WTC11 (cell line): ENCODE measurements around the gene TNFSF11. TPM values are rescaled to one million over a fixed set of nuclear protein-coding genes. Genes with fewer than 3 reads are reported as not detected.

Source experiments
- ATAC-seq: fragments of 200-7000 bp; cut with Tn5 transposase; 2 replicates; pipeline ENCODE4 v1.10.0; 2021; ENCODE audit warnings: mild to moderate bottlenecking, moderate library complexity
- CTCF ChIA-PET: fragments of 300-600 bp; sonication (Branson Sonifier 250); formaldehyde crosslinking; loops from one replicate; lab custom pipeline; 2021; ENCODE audit warnings: antibody characterized with exemption; lab: Charles Lee
- POLR2A ChIA-PET: fragments of 350-600 bp; sonication (Branson Sonifier 250); formaldehyde crosslinking; loops from one replicate; lab custom pipeline; 2021; ENCODE audit warnings: antibody characterized with exemption; lab: Charles Lee
- DNase-seq: peaks from one replicate; pipeline ENCODE4 v3.0.0; 2021; ENCODE audit warnings: low spot score
- H3K27ac Mint-ChIP-seq: 2 replicates; pipeline ENCODE4 v1.8.0; 2021; ENCODE audit warnings: mixed read lengths
- H3K27me3 Mint-ChIP-seq: 2 replicates; pipeline ENCODE4 v1.8.0; 2021; ENCODE audit warnings: low read depth, mild to moderate bottlenecking, moderate library complexity, mixed read lengths
- H3K36me3 Mint-ChIP-seq: 2 replicates; pipeline ENCODE4 v1.8.0; 2021; ENCODE audit warnings: mixed read lengths
- H3K4me1 Mint-ChIP-seq: 2 replicates; pipeline ENCODE4 v1.8.0; 2022; ENCODE audit warnings: mixed read lengths
- H3K4me3 Mint-ChIP-seq: 2 replicates; pipeline ENCODE4 v1.8.0; 2021; ENCODE audit warnings: mild to moderate bottlenecking, moderate library complexity, mixed read lengths
- H3K9me3 Mint-ChIP-seq: 2 replicates; pipeline ENCODE4 v1.8.0; 2021; ENCODE audit warnings: mixed read lengths
- ATF1 ChIP-seq: sonication (generic); formaldehyde crosslinking; IDR thresholded peaks from 2 replicates; pipeline ENCODE4 v1.8.1; 2023; ENCODE audit warnings: mild to moderate bottlenecking, moderate library complexity, missing genetic modification reagents
- CDX4 ChIP-seq: fragments of 250-450 bp; sonication (Bioruptor Pico); IDR thresholded peaks from 2 replicates; pipeline ENCODE4 v1.9.0; 2021; ENCODE audit warnings: moderate library complexity, mild to moderate bottlenecking, inconsistent platforms, borderline replicate concordance
- CREB1 ChIP-seq: sonication (generic); formaldehyde crosslinking; IDR thresholded peaks from 2 replicates; pipeline ENCODE4 v1.8.0; 2023; ENCODE audit warnings: mild to moderate bottlenecking, missing genetic modification reagents
- ESRRA ChIP-seq: sonication (generic); formaldehyde crosslinking; IDR thresholded peaks from 2 replicates; pipeline ENCODE4 v1.8.1; 2022; ENCODE audit warnings: mild to moderate bottlenecking, missing genetic modification reagents, borderline replicate concordance
- ETV6 ChIP-seq: sonication (generic); formaldehyde crosslinking; IDR thresholded peaks from 2 replicates; pipeline ENCODE4 v1.8.1; 2022; ENCODE audit warnings: mild to moderate bottlenecking, missing genetic modification reagents
- GRHL2 ChIP-seq: fragments of 250-450 bp; sonication (Bioruptor Pico); IDR thresholded peaks from 2 replicates; pipeline ENCODE4 v1.8.0; 2022; ENCODE audit warnings: mild to moderate bottlenecking, moderate library complexity; ENCODE audit not compliant: insufficient replicate concordance, severe bottlenecking
- KAT7 ChIP-seq: sonication (generic); formaldehyde crosslinking; IDR thresholded peaks from 2 replicates; pipeline ENCODE4 v1.8.1; 2023; ENCODE audit warnings: missing genetic modification reagents, mild to moderate bottlenecking, borderline replicate concordance
- SMAD4 ChIP-seq: sonication (generic); formaldehyde crosslinking; IDR thresholded peaks from 2 replicates; pipeline ENCODE4 v1.8.0; 2022; ENCODE audit warnings: mild to moderate bottlenecking, missing genetic modification reagents
- ZNF281 ChIP-seq: sonication (generic); formaldehyde crosslinking; IDR thresholded peaks from 2 replicates; pipeline ENCODE4 v1.8.0; 2023; ENCODE audit warnings: mild to moderate bottlenecking, missing genetic modification reagents
- ZNF396 ChIP-seq: fragments of 250-450 bp; sonication (Bioruptor Pico); IDR thresholded peaks from 2 replicates; pipeline ENCODE4 v1.8.0; 2021; ENCODE audit warnings: mild to moderate bottlenecking, moderate library complexity, borderline replicate concordance
- total RNA-seq: library from RNA; stranded (reverse); gene quantifications from 3 replicates; pipeline ENCODE4 v1.2.3, GENCODE V29; 2021
- TF ChIP-seq, protein P1 (sequence below): sonication (generic); formaldehyde crosslinking; IDR thresholded peaks from 2 replicates; pipeline ENCODE4 v1.8.0; 2022; ENCODE audit warnings: mild to moderate bottlenecking, missing genetic modification reagents
- TF ChIP-seq, protein P2 (sequence below): sonication (generic); formaldehyde crosslinking; IDR thresholded peaks from 2 replicates; pipeline ENCODE4 v1.8.0; 2022; ENCODE audit warnings: mild to moderate bottlenecking, missing genetic modification reagents
- TF ChIP-seq, protein P3 (sequence below): fragments of 250-450 bp; sonication (Bioruptor Pico); IDR thresholded peaks from 2 replicates; pipeline ENCODE4 v1.9.0; 2021; ENCODE audit warnings: mild to moderate bottlenecking
- TF ChIP-seq, protein P4 (sequence below): sonication (generic); formaldehyde crosslinking; IDR thresholded peaks from 2 replicates; pipeline ENCODE4 v1.8.0; 2023; ENCODE audit warnings: missing genetic modification reagents, mild to moderate bottlenecking, borderline replicate concordance
- TF ChIP-seq, protein P5 (sequence below): sonication (generic); formaldehyde crosslinking; IDR thresholded peaks from 2 replicates; pipeline ENCODE4 v1.8.1; 2023; ENCODE audit warnings: mild to moderate bottlenecking, missing genetic modification reagents, borderline replicate concordance
- TF ChIP-seq, protein P6 (sequence below): fragments of 200-600 bp; IDR thresholded peaks from 2 replicates; pipeline ENCODE4 v1.8.0; 2022; ENCODE audit warnings: antibody characterized with exemption

The TNFSF11 gene
- total RNA-seq, 1 experiment from 2014 or later, result 6.1 TPM

DNA sequence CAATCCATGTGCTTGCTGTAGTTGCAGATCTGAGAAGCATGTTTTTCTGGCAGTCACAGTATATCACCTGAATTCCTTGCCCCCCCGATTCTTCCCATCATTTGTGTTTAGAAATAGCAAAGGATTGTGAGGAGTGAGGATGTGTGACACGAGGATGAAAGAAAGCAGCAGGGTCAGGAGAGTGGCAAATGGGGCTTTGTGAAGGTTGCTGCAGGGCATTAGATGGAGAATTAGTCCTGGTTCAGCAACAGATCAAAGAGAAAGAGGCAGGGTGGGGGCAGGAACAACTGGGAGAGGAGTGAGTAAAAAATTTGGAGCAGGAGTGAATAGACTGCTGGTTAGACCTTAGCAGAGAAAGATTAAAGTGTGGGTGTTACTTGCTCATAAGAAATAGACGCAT, 47.7 kb upstream of the TNFSF11 start:
- CTCF ChIA-PET, result no interaction called here
- Mint-ChIP-seq H3K27ac (no peak overlapping the region), H3K36me3 (peaks cover 2% of the 10 kb centered on the region; the same call in 1 of the 2 replicates), H3K4me1 (no peaks in the 10 kb centered on the region), H3K4me3 (no peak overlapping the region), H3K9me3 (peaks cover 24% of the 10 kb centered on the region), H3K27me3 (peaks cover 2% of the 10 kb centered on the region; the same call in 1 of the 2 replicates)
- ATAC-seq (no peak), DNase-seq (no peak)
- POLR2A ChIA-PET, result no interaction called here
- no peak for TF ChIP-seq ATF1 (CRISPR knock-in tag)
- TF ChIP-seq, protein P1, sequence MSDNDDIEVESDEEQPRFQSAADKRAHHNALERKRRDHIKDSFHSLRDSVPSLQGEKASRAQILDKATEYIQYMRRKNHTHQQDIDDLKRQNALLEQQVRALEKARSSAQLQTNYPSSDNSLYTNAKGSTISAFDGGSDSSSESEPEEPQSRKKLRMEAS (CRISPR knock-in tag), result no peak
- TF ChIP-seq ZNF396, result no peak
- TF ChIP-seq ZNF281, result no peak
- TF ChIP-seq SMAD4 (CRISPR knock-in tag), result no peak
- no peak for TF ChIP-seq GRHL2 (CRISPR knock-in tag)
- TF ChIP-seq, protein P2, sequence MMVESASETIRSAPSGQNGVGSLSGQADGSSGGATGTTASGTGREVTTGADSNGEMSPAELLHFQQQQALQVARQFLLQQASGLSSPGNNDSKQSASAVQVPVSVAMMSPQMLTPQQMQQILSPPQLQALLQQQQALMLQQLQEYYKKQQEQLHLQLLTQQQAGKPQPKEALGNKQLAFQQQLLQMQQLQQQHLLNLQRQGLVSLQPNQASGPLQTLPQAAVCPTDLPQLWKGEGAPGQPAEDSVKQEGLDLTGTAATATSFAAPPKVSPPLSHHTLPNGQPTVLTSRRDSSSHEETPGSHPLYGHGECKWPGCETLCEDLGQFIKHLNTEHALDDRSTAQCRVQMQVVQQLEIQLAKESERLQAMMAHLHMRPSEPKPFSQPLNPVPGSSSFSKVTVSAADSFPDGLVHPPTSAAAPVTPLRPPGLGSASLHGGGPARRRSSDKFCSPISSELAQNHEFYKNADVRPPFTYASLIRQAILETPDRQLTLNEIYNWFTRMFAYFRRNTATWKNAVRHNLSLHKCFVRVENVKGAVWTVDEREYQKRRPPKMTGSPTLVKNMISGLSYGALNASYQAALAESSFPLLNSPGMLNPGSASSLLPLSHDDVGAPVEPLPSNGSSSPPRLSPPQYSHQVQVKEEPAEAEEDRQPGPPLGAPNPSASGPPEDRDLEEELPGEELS (CRISPR knock-in tag), result no peak
- no peak for TF ChIP-seq CREB1
- TF ChIP-seq, protein P3, sequence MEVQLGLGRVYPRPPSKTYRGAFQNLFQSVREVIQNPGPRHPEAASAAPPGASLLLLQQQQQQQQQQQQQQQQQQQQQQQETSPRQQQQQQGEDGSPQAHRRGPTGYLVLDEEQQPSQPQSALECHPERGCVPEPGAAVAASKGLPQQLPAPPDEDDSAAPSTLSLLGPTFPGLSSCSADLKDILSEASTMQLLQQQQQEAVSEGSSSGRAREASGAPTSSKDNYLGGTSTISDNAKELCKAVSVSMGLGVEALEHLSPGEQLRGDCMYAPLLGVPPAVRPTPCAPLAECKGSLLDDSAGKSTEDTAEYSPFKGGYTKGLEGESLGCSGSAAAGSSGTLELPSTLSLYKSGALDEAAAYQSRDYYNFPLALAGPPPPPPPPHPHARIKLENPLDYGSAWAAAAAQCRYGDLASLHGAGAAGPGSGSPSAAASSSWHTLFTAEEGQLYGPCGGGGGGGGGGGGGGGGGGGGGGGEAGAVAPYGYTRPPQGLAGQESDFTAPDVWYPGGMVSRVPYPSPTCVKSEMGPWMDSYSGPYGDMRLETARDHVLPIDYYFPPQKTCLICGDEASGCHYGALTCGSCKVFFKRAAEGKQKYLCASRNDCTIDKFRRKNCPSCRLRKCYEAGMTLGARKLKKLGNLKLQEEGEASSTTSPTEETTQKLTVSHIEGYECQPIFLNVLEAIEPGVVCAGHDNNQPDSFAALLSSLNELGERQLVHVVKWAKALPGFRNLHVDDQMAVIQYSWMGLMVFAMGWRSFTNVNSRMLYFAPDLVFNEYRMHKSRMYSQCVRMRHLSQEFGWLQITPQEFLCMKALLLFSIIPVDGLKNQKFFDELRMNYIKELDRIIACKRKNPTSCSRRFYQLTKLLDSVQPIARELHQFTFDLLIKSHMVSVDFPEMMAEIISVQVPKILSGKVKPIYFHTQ (CRISPR knock-in tag), result no peak
- TF ChIP-seq, protein P4, sequence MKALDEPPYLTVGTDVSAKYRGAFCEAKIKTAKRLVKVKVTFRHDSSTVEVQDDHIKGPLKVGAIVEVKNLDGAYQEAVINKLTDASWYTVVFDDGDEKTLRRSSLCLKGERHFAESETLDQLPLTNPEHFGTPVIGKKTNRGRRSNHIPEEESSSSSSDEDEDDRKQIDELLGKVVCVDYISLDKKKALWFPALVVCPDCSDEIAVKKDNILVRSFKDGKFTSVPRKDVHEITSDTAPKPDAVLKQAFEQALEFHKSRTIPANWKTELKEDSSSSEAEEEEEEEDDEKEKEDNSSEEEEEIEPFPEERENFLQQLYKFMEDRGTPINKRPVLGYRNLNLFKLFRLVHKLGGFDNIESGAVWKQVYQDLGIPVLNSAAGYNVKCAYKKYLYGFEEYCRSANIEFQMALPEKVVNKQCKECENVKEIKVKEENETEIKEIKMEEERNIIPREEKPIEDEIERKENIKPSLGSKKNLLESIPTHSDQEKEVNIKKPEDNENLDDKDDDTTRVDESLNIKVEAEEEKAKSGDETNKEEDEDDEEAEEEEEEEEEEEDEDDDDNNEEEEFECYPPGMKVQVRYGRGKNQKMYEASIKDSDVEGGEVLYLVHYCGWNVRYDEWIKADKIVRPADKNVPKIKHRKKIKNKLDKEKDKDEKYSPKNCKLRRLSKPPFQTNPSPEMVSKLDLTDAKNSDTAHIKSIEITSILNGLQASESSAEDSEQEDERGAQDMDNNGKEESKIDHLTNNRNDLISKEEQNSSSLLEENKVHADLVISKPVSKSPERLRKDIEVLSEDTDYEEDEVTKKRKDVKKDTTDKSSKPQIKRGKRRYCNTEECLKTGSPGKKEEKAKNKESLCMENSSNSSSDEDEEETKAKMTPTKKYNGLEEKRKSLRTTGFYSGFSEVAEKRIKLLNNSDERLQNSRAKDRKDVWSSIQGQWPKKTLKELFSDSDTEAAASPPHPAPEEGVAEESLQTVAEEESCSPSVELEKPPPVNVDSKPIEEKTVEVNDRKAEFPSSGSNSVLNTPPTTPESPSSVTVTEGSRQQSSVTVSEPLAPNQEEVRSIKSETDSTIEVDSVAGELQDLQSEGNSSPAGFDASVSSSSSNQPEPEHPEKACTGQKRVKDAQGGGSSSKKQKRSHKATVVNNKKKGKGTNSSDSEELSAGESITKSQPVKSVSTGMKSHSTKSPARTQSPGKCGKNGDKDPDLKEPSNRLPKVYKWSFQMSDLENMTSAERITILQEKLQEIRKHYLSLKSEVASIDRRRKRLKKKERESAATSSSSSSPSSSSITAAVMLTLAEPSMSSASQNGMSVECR, result no peak

DNA sequence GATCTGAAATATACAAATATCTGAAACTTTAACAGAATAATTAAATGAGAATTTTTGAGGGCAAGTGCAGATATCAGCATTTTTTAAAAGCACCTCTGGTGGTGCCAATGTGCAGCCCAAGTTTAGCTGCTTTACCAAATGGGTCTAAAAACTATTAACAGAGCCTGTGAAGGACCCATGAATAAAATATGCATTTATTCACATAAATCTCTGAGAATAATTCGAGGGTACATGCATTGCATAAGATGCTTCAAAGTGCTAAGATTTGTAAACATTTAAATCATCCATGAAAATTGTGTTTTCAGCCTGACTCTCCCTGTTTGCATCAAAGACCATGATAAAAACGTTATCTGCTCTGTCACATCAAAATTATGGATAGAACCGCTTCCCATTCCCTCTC, 47.1 kb upstream of the TNFSF11 start:
- DNase-seq (no peak), ATAC-seq (no peak)
- H3K27me3 Mint-ChIP-seq, result peaks cover 2% of the 10 kb centered on the region; the same call in 1 of the 2 replicates
- no peaks in the 10 kb centered on the region for H3K4me1 Mint-ChIP-seq
- H3K36me3 Mint-ChIP-seq, result peaks cover 2% of the 10 kb centered on the region; the same call in 1 of the 2 replicates
- no peak overlapping the region for H3K27ac Mint-ChIP-seq
- CTCF ChIA-PET, result no interaction called here
- H3K9me3 Mint-ChIP-seq, result peaks cover 24% of the 10 kb centered on the region
- POLR2A ChIA-PET, result no interaction called here
- H3K4me3 Mint-ChIP-seq, result no peak overlapping the region
- TF ChIP-seq CDX4 (CRISPR knock-in tag), result no peak
- TF ChIP-seq, protein P5, sequence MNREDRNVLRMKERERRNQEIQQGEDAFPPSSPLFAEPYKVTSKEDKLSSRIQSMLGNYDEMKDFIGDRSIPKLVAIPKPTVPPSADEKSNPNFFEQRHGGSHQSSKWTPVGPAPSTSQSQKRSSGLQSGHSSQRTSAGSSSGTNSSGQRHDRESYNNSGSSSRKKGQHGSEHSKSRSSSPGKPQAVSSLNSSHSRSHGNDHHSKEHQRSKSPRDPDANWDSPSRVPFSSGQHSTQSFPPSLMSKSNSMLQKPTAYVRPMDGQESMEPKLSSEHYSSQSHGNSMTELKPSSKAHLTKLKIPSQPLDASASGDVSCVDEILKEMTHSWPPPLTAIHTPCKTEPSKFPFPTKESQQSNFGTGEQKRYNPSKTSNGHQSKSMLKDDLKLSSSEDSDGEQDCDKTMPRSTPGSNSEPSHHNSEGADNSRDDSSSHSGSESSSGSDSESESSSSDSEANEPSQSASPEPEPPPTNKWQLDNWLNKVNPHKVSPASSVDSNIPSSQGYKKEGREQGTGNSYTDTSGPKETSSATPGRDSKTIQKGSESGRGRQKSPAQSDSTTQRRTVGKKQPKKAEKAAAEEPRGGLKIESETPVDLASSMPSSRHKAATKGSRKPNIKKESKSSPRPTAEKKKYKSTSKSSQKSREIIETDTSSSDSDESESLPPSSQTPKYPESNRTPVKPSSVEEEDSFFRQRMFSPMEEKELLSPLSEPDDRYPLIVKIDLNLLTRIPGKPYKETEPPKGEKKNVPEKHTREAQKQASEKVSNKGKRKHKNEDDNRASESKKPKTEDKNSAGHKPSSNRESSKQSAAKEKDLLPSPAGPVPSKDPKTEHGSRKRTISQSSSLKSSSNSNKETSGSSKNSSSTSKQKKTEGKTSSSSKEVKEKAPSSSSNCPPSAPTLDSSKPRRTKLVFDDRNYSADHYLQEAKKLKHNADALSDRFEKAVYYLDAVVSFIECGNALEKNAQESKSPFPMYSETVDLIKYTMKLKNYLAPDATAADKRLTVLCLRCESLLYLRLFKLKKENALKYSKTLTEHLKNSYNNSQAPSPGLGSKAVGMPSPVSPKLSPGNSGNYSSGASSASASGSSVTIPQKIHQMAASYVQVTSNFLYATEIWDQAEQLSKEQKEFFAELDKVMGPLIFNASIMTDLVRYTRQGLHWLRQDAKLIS (CRISPR knock-in tag), result no peak
- TF ChIP-seq ESRRA, result no peak
- TF ChIP-seq, protein P6, sequence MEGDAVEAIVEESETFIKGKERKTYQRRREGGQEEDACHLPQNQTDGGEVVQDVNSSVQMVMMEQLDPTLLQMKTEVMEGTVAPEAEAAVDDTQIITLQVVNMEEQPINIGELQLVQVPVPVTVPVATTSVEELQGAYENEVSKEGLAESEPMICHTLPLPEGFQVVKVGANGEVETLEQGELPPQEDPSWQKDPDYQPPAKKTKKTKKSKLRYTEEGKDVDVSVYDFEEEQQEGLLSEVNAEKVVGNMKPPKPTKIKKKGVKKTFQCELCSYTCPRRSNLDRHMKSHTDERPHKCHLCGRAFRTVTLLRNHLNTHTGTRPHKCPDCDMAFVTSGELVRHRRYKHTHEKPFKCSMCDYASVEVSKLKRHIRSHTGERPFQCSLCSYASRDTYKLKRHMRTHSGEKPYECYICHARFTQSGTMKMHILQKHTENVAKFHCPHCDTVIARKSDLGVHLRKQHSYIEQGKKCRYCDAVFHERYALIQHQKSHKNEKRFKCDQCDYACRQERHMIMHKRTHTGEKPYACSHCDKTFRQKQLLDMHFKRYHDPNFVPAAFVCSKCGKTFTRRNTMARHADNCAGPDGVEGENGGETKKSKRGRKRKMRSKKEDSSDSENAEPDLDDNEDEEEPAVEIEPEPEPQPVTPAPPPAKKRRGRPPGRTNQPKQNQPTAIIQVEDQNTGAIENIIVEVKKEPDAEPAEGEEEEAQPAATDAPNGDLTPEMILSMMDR, result no peak
- TF ChIP-seq ETV6, result no peak
- no peak for TF ChIP-seq KAT7 (CRISPR knock-in tag)
